Measurements from ENCODE around the gene IFIT5.
"Not testable (repeated sequence)": the region's sequence is repeated elsewhere in the genome, so short reads cannot be mapped to it uniquely, and the experiment has no call there.

Gene IFIT5

DNA sequence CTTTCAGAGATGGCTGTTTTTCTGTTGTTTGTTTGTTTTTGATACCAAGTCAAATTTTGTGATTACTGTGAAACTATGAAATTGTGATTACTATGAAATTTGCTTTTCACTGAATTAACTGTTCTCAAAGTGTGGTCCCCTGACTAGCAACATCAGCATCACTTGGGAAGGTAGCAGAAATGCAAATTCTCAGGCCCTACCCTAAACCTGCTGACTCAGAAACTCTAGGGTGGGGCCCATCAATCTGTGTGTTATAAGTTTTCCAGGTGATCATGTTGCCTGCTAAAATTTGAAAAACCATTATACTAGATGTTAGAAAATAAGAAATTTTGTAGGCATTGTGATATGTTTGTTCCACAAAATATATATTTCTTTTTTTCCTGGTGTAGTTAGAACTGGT, 35.3 kb upstream of the IFIT5 start:
- TF ChIP-seq POLR2AphosphoS5 (IDR thresholded peaks at IDR 0.05; ENCODE audit: low read depth, low read length) = no peak
- TF ChIP-seq TAF1 (IDR thresholded peaks at IDR 0.05; ENCODE audit: borderline replicate concordance, low read depth, low read length) = no peak
- no peak for TF ChIP-seq POLR2A (IDR thresholded peaks at IDR 0.05; ENCODE audit: low read depth, low read length)
- FAIRE-seq (no peak), DNase-seq (ENCODE audit: insufficient read length) (no peak)

DNA sequence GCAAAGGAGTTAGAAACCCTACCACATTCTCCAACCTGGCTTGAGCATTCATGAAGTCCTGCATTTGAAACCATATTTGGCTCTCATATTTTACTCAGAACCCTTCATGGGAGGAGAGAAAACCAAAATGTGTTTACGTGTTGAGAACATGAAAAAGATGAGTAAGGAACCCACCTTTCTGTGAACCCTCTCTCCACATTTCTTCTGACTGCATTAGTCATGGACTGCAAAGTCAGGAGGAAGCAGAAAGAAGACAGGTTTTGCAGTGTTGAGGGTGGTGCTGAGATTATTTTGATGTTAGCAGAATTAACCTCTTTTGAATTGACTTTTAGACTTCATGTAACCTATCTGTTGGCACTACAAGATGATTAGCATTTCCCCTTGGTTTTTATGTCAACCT, 31.6 kb upstream of the IFIT5 start:
- DNase-seq (ENCODE audit: insufficient read length) (no peak), FAIRE-seq (no peak)
- TF ChIP-seq TAF1 (IDR thresholded peaks at IDR 0.05; ENCODE audit: borderline replicate concordance, low read depth, low read length) (no peak), POLR2A (IDR thresholded peaks at IDR 0.05; ENCODE audit: low read depth, low read length) (no peak), POLR2AphosphoS5 (IDR thresholded peaks at IDR 0.05; ENCODE audit: low read depth, low read length) (no peak)

DNA sequence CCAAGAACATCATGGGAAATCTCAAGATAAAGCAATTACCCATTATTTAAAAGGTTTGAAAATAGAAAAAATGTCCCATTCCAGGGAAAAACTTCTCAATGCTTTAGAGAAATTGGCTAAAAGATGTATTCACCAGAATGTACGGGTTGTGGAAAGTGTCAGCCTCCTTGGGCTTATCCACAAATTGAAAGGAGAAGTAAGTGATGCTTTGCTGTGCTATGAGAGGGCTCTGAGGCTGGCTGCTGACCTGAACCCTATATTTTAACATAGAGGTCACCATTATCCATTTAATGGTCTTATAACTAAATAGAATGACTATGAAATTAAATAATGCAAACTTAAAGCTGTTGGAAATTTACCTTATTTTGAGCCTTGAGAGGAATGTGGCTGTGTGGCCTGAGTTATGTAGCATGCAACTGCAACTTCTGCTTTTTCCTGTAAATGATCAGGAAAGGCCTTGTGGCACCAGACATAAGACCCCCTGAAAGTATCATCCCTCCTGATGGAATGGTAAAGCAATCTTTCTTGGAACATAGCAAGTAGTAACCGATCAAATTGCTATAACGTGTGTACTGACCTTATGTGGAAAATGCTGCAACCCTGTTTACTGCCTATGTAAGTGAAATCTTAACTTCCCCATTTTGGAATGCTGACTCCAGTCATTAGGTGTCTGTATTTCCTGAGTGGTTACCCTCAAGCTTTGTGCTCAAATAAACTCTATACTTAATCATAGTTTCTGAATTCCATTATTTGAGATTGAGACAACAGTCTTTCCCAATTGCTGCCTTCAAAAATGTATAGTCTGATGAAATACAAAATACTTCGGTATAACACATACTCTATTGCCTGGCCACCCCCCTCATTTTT, 29.7 kb upstream of the IFIT5 start:
- FAIRE-seq (no peak), DNase-seq (ENCODE audit: insufficient read length) (no peak)
- no peak for TF ChIP-seq POLR2AphosphoS5 (IDR thresholded peaks at IDR 0.05; ENCODE audit: low read depth, low read length)
- no peak for TF ChIP-seq POLR2A (IDR thresholded peaks at IDR 0.05; ENCODE audit: low read depth, low read length)
- no peak for TF ChIP-seq TAF1 (IDR thresholded peaks at IDR 0.05; ENCODE audit: borderline replicate concordance, low read depth, low read length)

DNA sequence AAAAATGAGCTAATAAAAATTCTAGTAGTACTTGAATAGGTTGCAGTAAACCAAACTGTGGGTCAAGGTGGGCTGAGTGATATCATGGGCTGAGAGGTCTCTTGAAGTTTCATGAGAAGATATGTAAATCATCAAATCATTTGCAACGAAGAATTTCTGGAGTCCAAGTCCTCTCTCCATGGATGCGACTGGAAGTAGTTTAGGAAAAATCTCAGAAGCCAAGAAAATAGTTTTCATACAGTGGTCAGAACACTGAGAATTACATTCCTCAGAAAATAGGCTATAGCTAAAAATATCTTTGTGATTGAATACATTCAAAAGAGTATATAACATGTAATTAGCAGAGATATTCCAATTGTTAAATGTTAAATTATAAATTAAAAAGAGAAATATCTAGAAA, 25.6 kb upstream of the IFIT5 start:
- FAIRE-seq (no peak), DNase-seq (ENCODE audit: insufficient read length) (no peak)
- no peak for TF ChIP-seq TAF1 (IDR thresholded peaks at IDR 0.05; ENCODE audit: borderline replicate concordance, low read depth, low read length)
- no peak for TF ChIP-seq POLR2A (IDR thresholded peaks at IDR 0.05; ENCODE audit: low read depth, low read length)
- TF ChIP-seq POLR2AphosphoS5 (IDR thresholded peaks at IDR 0.05; ENCODE audit: low read depth, low read length) = no peak

DNA sequence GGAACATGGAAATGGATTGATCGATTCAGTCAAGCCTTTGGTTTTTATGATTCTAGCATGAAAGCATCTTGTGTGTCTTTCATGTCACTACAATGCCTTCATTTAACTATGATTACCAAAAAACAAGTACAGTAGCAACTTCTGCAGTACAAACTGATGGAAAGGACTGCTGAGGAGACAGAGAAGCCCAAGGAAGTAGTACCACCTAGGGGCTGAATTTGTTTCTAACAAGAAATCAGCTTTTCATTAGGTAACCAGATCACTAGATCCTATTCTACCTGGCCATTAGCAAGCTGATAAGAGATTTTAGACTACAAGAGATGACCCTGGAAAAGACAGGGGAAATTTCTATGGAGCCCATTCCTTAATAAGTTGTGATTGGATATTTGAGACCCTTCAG, 25.1 kb upstream of the IFIT5 start:
- DNase-seq (ENCODE audit: insufficient read length) (no peak), FAIRE-seq (peak; percentile 42)
- TF ChIP-seq POLR2AphosphoS5 (IDR thresholded peaks at IDR 0.05; ENCODE audit: low read depth, low read length) (no peak), POLR2A (IDR thresholded peaks at IDR 0.05; ENCODE audit: low read depth, low read length) (no peak), TAF1 (IDR thresholded peaks at IDR 0.05; ENCODE audit: borderline replicate concordance, low read depth, low read length) (no peak)

DNA sequence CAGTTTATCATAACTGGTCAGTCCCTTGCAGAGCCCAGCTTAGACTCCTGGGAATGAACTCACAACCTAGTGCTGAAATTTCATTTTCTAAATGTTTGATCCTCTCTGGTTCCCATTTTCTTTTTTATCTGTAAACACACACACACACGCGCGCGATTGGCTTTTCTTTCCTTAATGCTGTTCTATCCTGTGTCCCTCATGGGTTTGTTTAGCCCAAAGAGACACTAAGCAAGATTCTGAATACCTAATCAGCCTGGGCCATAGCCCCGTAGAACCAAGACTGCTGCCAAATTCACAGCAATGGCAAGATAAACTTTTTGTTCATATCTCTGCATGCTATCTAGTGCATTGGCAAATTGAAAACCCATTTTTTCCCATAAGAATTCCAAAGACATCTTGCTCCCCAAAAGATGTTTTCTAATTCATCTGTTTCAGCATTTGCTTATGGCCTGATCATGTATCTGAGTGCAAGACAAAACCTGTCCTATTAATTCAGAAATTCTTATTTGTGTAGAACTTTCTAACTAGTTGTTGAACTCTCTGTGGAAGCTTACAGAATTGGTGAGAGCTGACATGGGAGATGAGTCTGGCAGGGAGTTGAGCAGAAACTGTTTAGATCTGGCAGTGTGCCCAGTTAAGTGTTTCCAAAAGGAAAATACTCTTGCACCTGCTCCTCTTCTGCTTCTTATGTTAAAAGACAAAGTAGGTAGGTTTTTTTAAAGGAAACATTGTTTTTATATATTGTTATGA, 23.7 kb upstream of the IFIT5 start:
- FAIRE-seq (no peak), DNase-seq (ENCODE audit: insufficient read length) (no peak)
- TF ChIP-seq POLR2AphosphoS5 (IDR thresholded peaks at IDR 0.05; ENCODE audit: low read depth, low read length) = no peak
- TF ChIP-seq POLR2A (IDR thresholded peaks at IDR 0.05; ENCODE audit: low read depth, low read length) = no peak
- TF ChIP-seq TAF1 (IDR thresholded peaks at IDR 0.05; ENCODE audit: borderline replicate concordance, low read depth, low read length) = no peak

DNA sequence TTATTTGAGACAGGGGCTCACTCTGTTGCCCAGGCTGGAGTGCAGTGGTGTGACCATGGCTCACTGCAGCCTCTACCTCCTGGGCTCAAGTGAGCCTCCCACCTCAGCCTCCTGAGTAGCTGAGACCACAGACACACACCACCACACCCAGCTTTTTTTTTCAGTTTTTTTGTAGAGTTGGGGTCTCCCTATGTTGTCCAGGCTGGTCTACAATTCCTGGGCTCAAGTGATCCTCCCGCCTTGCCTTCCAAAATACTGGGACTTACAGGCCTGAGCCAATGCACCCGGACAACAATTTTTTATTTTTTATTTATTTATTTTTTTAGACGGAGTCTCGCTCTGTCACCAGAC, 23.2 kb upstream of the IFIT5 start:
- FAIRE-seq; DNase-seq (ENCODE audit: insufficient read length): not testable (repeated sequence)

DNA sequence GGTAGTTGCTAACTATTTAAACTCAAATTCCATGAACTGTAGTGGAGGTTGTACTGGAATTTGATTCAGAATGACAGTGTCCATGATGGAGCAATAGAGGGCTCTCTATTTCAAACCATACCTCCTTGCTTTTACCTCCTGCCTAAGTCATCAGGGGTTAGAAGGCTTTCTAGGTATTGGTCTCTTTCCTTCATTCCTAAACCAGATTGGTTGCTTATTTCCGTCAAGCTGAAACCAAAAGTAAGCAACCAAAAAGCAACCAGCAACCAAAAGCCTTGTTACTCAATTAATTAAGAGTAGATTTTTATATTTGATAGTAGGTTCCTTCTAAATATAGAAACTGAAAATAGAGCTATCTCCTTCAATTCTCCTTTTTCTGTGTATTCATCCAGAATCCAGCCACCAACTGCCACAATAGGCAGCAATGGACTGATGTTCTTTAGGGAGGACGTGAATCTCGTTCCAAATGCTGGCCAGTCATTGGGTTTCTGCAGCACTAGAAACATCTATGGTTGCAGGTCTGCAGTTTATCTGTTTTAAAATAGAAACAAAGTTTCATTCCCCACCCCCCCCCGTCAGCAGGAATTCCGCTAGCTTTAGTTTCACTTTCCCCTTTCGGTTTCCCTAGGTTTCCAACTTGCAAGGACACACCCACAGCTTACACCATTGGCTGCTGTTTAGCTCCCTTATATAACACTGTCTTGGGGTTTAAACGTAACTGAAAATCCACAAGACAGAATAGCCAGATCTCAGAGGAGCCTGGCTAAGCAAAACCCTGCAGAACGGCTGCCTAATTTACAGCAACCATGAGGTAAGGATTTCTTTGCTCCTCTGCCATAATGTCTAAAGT, 22.2 kb upstream of the IFIT5 start, which contains the start of gene IFIT1:
TSS of gene IFIT1 (plus strand) at position 717 of the 850 bp plus-strand sequence. CDS start at position 807, 90 bp downstream.
- FAIRE-seq (peak; percentile 97), DNase-seq (ENCODE audit: insufficient read length) (no peak)
- TF ChIP-seq POLR2A (IDR thresholded peaks at IDR 0.05; ENCODE audit: low read depth, low read length) (peak; percentile 55; the same call in 1 of the 2 replicates), TAF1 (IDR thresholded peaks at IDR 0.05; ENCODE audit: borderline replicate concordance, low read depth, low read length) (0 out of 2 replicates have a peak, but pooled peaks have one; percentile 38), POLR2AphosphoS5 (IDR thresholded peaks at IDR 0.05; ENCODE audit: low read depth, low read length) (no peak)

DNA sequence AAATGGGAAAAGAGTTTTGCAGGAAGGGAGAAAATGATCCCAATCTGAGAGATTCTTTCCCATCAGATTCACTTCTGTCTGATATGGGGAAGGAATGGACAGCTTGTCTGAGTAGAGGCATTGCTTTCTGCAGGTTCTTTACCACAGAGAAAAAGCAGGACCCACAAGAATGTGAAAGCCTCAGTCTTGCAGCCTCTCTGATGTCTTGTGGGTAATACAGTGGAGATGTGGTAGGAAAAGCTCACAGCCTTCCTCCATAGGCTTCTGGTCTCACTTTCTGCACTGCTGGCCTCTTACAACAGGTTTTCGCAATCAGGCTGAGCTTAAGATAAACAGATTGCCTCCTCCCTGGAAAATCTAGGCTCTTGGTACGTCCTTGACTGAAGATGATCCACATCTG, 21.4 kb upstream of the IFIT5 start:
- FAIRE-seq = peak; percentile 36
- no peak for DNase-seq (ENCODE audit: insufficient read length)
- TF ChIP-seq POLR2AphosphoS5 (IDR thresholded peaks at IDR 0.05; ENCODE audit: low read depth, low read length) (no peak), TAF1 (IDR thresholded peaks at IDR 0.05; ENCODE audit: borderline replicate concordance, low read depth, low read length) (no peak), POLR2A (IDR thresholded peaks at IDR 0.05; ENCODE audit: low read depth, low read length) (no peak)

DNA sequence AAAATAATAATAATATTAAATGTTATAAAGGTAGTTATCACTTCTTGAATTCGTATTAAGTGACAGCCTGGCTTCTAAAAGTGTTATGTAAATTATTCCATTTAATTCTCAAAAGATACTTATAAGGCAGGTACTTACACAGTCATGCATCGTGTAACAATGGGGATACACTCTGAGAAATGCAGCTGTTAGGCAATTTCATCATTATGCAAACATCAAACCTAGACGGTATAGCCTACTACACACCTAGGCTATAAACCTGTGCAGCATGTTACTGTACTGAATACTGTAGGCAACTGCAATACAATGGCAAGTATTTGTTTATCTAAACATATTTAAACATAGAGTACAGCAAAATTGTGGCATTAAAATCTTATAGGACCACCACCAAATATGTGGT, 20.5 kb upstream of the IFIT5 start:
- FAIRE-seq (no peak), DNase-seq (ENCODE audit: insufficient read length) (no peak)
- TF ChIP-seq POLR2AphosphoS5 (IDR thresholded peaks at IDR 0.05; ENCODE audit: low read depth, low read length) (no peak), TAF1 (IDR thresholded peaks at IDR 0.05; ENCODE audit: borderline replicate concordance, low read depth, low read length) (no peak), POLR2A (IDR thresholded peaks at IDR 0.05; ENCODE audit: low read depth, low read length) (no peak)

DNA sequence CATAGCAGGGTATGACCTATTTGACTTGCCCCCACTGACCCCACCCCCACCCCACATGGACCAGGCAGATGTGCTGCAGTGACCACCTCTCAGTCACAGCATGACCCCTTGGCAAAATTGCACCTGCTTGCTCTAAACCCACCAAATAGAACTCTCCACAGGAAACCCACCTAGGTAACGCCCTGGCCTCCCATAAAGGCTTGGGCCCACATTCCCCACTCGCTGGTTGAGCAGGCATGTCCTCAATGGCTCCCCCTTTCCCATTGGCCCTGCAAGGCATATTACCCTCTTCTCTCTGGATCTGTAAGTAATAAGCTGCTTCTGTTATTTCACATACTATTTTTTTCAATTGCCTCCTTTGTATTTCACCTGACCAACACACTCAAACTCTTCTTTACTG, 19.2 kb upstream of the IFIT5 start:
- DNase-seq (ENCODE audit: insufficient read length) = no peak
- no peak for FAIRE-seq
- TF ChIP-seq POLR2A (IDR thresholded peaks at IDR 0.05; ENCODE audit: low read depth, low read length) (no peak), POLR2AphosphoS5 (IDR thresholded peaks at IDR 0.05; ENCODE audit: low read depth, low read length) (no peak), TAF1 (IDR thresholded peaks at IDR 0.05; ENCODE audit: borderline replicate concordance, low read depth, low read length) (no peak)
